ENCODE data around the gene TTC19.
"Not testable (repeated sequence)": the region's sequence is repeated elsewhere in the genome, so short reads cannot be mapped to it uniquely, and the experiment has no call there.

TTC19 gene

GRCh38 chr17:16033729-16034349 lies 34.2 kb downstream of the TTC19 start:
- DNase-seq: no peak

DNA sequence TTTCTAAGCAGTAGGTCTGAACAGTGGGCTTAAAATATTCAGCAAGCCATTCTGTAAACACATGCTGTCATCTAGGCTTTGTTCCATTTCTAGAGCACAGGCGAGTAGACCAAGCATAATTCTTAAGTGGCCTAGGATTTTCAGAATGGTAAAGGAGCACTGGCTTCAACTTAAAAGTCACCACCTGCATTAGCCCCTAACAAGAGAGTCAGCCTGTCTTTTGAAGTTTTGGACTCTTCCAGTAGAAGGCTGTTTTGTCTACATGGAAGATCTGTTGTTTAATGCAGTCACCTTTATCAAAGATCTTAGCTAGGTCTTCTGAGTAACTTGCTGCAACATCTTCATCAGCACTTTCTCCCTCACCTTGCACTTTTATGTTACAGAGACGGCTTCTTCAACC lies 36.6 kb downstream of the TTC19 start:
- DNase-seq: no peak

DNA sequence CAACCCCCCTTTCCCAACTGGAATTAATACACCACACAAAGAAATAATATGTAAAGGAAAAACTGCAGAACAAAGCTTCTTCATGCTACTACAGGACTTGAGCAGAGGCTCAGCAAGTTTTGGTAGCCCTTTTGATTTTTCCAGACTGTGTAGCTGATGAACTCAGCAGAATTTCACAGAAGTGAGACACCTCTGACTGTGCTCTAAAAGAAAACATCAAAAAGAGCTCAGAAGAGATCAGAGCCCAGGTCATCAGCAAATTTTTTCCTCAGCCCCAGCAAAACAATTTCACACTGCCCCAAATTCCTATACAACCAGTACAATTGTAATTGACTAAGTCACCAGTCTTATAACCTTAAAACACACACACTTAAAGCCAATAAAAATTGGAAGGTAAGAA lies 38.0 kb downstream of the TTC19 start:
- no peak for DNase-seq

GRCh38 chr17:16040710-16041251 lies 41.2 kb downstream of the TTC19 start:
- DNase-seq: no peak

DNA sequence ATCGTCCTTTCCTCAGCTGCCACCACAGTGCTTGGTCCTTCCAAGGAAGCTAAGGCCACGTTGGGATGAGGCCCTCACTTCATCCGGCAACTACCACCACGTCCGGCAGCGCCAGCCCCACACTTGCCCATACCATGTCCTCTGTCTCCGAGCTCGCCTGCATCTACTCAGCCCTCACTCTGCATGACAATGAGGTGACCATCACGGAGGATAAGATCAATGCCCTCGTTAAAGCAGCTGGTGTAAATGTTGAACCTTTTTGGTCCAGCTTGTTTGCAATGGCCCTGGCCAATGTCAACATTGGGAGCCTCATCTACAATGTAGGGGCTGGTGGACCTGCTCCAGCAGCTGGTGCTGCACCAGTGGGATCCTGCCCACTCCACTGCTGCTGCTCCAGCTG lies 44.9 kb downstream of the TTC19 start:
- no peak for DNase-seq

GRCh38 chr17:16046966-16047365 lies 47.3 kb downstream of the TTC19 start:
- no peak for DNase-seq

DNA sequence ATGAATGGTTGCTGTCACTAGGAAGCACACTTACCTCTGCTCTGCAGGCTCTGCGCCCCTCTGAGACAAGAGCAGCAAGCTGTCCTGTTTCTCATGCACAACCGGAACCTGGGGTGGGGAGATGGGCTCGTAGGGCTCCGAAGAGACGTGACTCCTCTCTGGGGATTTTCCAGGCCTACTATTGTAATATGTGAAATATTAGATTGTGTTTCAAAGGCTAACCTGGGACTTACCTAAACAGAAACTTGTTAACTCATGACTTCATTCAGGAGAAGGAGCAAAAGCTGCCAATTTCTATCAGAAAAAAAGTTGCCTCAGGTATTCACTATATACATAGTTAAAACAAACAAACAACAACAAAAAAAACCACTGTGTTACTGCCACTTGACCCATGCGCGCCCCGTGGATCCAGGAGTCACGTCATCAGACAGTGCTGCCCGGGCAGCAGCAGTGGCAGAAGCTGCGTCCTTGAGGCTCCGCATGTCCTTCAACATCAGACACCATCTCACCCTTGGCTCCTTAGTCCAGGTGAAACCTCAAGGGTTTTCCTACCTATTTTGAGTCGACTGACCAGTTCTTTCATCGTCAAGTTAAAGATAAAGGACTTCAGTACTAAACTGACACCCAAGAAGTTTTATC lies 49.3 kb downstream of the TTC19 start:
- DNase-seq: no peak

DNA sequence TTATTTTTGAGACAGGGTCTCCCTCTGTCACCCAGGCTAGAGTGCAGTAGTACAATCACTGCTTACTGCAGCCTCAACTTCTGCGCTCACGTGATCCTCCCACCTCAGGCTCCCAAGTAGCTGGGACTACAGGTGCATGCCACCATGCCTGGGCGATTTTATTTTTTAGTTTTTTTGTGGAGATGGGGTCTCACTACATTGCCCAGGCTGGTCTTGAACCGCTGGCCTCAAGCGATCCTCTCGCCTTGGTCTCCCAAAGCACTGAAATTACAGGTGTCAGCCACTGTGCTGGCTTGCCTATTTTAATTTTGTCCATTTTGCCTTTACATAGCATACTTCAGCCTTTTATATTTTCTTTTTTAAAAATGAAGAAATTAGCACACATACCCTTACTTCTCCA lies 51.2 kb downstream of the TTC19 start:
- DNase-seq: no peak

DNA sequence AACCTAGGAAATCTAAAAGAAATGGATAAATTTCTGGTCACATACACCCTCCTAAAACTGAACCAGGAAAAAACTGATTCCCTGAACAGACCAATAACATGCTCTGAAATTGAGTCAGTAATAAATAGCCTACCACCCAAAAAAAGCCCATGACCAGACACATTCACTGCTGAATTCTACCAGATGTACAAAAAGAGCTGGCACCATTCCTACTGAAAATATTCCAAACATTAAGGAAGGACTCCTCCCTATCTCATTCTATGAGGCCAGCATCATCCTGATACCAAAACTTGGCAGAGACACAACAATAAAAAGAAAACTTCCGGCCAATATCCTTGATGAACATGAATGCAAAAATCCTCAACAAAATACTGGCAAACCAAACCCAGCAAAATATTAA lies 52.9 kb downstream of the TTC19 start:
- no peak for DNase-seq

DNA sequence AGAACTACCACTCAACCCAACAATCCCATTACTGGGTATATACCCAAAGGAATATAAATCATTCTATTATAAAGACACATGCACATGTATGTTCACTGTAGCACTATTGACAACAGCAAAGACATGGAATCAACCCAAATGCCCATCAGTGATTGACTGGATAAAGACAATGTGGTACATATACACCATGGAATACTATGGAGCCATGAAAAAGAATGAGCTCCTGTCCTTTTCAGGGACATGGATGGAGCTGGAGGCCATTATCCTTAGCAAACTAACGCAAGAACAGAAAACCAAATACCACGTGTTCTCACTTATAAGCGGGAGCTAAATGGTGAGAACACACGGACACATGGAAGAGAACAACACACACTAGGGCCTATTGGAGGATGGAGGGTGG lies 55.5 kb downstream of the TTC19 start:
- DNase-seq: not testable (repeated sequence)

GRCh38 chr17:16061631-16062030 lies 62.0 kb downstream of the TTC19 start:
- DNase-seq: no peak

GRCh38 chr17:16066125-16066524 lies 66.5 kb downstream of the TTC19 start:
- DNase-seq: no peak

GRCh38 chr17:16068323-16068722 lies 68.7 kb downstream of the TTC19 start:
- DNase-seq: no peak

DNA sequence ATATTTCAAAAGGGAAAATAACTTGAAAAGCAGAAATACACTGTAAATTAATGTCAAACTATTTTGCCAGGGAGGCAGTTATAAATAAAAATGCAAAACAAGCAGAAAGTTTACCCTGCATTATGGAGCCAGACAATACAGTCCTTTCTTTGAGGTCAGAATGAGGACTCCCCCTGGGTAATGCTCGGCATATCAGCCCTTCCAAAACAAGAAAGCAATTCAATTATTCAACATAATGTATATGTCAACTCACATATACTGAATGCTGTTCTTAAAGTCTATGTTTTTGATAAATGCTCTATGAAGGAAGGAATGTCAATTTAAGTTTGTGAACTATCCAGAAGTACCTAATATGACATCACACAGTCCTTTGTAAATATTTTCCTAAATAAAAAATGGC lies 72.4 kb downstream of the TTC19 start:
- DNase-seq: no peak

DNA sequence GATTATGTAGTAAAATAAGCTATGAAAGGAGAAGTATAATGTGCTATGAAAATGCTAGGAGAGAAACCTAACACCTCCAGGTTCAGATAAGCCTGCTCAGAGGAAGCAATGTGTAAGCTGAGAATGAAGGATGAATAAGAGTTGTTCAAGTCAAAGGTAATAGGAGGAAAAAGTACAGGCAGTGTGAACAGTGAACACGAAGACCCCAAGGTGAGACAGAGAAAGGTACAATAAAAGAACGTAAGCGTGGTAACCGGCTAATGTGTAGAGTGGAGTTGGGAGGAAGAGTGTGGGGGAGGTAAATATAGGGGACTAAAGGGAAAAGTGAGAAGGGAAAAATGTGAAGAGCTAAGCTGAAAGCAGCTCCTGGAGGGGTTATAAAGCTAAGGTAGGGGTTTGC lies 74.2 kb downstream of the TTC19 start:
- DNase-seq: no peak

GRCh38 chr17:16074423-16074822 lies 74.8 kb downstream of the TTC19 start:
- DNase-seq: no peak

DNA sequence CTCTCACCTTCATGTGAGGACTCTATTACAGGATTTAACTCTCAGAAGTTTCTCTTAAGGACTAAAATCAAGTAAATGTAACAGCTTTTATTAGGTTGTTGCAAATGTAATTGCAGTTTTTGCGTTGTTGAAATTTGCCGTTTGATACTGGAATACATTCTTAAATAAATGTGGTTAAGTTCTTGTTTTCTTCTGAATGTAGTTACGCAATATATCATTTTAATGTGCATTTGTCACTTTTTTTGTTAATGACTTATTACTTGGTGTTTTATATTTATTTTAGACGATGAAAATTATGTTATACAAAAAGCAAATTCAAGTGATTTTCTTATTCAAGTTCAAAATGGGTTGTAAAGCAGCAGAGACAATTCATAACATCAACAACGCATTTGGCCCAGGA lies 76.3 kb downstream of the TTC19 start:
- no peak for DNase-seq

All from inflammatory macrophage treated with lipopolysaccharide for 1 hour (primary cell).